HG02852 (cell line): ENCODE measurements around the gene MRM2.

ENCODE experiments used
- ATAC-seq: cut with Tn5 transposase; IDR thresholded peaks from one replicate; pipeline ENCODE4 v1.9.1; 2021; ENCODE audit warnings: mild to moderate bottlenecking, moderate library complexity; ENCODE audit not compliant: unreplicated experiment

The MRM2 gene

DNA sequence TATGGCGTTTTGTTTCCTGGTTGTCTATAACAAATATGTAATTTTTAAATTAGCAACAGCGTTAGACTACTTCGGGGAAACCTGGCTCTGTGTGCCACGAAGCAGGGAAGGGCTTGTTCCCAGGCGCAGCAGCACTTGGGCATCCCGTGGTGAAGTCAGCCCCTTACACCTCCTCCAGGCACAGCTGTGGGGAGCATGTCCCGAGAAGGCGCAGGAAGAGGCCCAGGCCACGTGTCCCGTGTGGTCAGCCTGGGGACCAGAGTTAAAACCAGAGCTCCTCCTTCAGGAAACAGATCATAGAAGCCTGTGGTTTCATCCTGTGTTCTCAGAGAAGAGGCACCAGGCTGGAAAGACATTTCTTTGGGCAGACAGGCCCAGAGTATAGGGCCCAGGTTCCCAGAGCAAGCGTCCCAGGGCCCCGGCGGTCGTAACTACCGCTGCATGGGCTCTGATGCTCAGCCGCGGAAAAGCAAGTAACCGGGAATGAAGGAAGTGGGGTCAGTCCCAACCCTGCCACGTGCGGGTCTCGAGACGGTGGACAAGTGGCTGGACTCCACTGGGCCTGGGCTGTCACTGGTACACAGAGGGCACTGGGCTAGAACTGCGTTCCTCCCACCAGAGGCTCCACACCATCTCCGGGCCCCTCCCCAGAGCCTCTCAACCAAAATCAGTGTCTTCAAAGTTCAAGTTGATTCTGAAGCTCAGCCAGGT, 7.1 kb upstream of the MRM2 start:
- no peak for ATAC-seq

DNA sequence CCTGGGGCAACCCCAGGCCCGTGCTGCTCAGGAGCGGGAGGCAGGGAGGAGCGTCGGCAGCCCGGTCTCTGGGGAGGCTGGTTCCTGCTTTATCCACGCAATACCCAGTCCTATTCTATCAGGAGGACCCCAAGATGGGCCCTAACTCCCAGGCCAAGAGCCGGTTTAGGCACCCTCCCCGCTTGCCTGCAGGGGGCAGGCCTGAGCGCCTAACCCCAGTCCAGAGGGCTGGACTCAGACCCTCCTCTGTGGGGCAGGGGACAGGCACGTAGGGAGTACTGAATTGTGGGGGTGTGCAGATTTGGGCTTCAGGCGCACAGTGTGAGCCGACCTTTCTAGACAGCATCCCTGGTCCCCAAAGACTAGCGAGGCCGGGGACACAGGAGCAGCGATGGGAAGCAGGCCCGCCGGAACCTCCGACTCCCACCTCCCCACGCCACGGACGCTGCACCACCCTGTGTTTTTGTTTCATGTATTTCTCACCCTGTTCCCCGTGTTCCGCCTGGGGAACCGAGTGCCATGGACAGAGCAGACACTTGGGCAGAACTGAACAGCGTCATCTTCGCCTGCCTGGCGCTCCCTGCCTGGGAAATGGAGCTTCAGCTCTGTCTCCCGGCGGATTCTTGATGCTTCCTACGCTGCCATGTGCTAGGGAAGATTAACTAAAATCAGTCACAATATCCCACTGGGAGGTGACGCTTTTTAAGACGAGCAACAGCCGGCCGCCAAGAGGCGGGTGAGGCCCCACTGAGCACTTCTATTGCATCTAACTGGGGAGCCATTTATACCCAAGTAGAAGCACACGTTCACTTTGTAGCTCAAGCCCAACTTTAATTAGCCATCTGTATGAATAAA, 5.4 kb upstream of the MRM2 start:
- ATAC-seq = no peak

DNA sequence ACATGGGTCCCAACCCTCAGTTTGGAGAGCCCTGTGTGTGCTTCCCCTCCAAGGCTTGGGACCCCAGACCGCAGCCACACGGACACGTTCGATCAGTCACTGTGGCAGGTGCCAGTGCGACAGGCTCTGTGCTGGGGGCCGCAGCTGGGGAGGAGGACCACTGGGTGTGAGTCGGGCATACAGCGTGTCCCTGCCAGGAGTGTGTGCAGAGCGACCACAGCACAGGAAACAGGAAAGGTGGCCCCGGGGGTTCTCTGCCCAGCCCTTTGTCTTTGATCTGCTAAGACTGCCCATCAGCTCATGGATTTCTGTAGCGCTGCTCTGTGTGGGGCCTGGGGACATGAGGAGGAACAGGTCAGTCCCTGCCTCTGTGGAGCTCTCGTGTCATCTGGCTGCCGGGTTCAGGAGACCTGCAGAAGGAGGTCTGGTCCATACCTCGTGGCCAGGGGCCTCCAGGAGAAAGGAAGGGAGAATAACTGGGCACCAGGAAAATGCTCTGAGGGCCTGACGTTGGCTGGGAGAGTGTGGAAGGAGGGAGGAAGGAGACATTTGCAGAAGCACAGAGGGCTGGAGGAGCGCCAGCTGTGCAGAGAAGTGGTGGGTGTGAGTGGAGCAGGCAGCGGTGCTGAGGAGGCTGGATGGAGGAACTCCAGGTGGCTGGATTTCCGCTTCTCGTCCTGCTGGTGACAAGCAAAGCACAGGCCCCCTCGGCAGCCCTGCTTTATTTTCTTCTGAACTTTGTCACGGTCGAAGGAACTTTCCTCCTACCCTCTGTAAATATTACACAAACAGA, 4.1 kb upstream of the MRM2 start:
- no peak for ATAC-seq

DNA sequence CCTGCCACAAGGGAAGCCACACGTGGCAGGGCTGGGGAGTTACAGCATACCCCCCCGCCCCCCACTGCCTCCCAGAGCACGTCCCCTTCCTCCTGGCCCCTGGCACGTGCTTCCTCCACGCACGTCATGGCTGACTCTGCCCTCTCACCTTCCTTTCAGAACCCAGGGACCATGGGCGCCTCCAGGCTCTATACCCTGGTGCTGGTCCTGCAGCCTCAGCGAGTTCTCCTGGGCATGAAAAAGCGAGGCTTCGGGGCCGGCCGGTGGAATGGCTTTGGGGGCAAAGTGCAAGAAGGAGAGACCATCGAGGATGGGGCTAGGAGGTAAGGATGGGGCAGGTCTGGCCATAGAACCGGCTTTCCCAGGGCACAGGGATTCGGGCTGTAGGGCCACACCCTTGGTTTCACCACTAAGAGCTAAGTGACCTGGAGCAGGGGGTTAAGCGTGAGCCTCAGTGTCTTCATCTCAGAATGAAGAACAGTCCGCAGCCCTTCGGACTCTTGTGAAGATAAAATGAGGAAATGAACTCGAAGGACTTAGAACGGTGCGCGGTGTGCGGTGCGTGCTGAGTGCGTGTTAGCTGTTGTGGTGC, 2.5 kb upstream of the MRM2 start:
- no peak for ATAC-seq

DNA sequence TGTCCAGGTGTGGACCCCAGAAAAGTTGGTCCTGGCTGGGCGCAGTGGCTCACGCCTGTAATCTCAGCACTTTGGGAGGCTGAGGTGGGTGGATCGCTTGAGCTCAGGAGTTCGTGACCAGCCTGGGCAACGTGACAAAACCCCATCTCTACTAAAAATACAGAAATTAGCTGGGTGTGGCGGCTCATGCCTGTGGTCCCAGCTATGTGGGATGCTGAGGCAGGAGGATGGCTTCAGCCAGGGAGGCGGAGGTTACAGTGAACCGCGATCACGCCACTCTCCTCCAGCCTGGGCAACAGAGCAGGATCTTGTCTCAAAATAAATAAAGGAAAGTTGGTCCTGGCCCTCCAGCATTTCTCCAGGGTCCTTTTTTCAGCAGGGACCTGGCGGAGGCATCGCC, 1.5 kb upstream of the MRM2 start:
- ATAC-seq = no peak

DNA sequence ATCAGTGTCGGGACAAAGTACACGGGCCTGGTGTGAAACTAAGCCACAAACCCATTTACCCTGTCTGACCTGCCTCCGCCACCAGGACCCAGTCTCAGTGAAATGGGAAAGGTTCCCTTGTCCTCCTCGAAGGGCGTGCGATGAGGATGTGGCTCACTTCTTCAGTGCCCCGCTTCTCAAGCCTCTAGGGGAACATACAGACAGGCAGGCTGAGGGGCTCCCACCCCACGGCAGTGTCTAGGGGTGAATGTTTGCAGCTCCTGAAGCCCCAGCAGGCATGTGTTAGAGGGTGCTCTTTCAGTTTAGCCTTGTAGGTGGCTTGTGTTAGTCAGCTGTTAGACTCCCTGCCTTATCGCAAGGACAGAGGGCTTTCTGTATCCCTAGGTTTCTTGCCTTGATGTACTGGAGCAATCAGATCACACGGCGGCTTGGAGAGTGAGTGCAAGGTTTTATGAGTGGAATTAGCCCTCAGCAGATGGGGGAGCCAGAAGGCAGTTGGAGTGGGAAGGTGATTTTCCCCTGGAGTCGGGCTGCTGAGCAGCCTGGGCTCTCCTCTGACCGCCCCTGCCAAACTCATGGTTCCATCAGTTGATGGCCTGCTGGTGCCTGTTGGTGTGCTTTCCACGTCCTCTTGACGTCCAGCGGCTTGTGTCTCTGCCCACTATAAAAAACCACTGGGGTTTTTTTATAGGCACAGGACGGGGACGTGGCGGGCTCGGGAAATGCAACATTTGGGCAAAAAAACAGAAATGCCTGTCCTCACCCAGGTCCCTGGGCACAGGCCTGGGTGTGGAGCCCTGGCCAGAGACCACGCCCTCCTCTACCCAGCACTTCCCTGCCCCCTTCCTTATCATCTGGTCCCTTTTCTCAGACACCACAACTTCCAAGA, 780 bp upstream of the MRM2 start:
- no peak for ATAC-seq

DNA sequence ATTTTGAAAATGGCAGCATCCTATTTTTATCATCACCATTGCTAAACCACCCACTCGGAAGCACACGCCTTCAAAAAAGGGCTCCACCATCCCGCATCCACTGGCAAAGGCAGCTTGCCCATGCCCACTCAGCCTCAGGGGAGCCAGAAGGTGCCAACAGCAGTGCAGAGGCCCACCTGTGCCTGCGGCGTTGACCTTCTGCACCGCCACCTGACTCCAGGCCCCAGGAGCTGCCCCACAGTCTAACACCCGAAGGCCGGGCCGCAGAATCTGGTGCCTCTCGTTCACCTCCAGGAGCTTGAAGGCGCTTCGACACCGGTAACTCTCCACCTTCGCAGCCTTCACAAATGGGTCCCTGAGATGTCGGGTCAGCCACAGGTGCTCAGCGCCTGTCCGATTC, 2.8 kb downstream of the MRM2 start:
- no peak for ATAC-seq

DNA sequence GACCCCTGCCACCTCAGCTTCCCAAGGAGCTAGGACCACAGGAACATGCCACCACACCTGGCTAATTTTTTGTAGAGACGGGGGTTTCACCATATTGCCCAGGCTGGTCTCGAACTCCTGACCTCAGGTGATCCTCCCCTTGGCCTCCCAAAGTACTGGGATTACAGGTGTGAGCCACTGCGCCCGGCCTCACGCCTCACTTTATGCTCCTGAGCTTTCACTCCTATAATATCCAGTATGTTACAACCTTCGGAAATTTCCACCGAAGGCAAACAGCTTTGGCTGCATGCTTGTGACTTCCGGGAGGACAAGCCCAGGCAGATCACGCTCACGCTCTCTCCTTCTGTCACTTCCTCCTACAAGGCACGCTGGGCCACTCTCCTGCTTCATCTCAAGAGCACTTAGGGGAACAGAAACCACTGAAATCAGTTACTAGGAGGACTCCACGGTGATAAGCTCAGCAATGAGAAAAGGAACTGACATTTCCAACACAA, 4.8 kb downstream of the MRM2 start:
- peak; percentile 61 for ATAC-seq

DNA sequence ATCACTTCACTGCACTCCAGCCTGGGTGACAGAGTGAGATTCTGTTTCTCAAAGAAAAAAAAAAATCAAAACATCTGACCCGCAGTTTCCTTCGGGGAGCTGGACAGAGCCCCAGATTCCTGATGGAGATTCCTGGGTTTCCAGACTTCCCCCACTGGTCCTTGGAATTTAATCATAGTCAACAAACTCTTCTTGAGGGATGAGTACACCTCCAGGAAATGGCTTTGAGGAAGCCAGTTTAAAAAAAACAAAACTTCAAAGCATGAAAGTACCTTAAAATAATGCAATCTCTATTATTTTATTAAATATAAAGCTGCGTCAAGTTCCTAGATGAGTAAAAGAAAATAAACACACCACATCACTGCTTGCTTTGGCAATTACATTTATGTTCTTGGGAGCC, 8.1 kb downstream of the MRM2 start:
- no peak for ATAC-seq

DNA sequence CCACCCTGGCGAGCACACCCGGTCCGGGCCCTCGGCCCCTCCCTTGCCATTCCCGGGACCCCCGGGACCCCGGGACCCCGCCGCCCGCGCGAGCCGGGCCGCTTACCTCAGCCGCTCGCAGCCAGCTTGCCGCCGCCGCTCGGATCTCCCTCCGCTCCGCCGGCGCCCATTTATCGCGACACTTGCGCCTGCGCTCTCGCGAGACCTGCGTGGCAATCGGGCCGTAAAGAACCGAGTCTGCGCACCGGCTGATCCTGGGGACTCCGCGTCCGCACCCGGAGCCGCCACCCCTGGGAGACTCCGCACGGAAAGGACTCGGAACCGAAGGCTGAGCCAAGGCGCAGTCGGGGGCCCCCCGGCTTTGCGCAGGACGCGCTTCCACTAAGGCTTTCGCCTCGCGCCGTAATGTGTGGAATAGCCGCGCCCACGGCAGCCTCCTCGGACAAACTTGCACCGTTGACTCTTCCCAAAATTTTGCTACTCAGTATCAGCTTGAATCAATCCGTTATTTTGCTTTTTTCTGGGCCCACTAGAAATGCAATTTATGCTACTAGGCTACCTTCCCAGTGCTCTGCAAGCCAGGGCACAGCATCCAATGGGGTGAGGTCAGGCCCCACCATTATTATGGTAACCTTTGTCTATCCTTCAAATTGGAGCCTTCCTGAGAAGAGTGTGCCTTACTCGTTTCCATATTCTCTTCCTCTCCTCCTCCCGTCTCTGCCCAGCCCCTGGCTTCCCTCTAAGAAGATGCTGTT, 9.1 kb downstream of the MRM2 start, which contains the start of gene MAD1L1:
Gene MAD1L1, minus strand, starts transcription at position 180 of the 755 bp plus-strand sequence. CDS start 2,812 bp downstream, outside the sequence.
- peak; percentile 72 for ATAC-seq

DNA sequence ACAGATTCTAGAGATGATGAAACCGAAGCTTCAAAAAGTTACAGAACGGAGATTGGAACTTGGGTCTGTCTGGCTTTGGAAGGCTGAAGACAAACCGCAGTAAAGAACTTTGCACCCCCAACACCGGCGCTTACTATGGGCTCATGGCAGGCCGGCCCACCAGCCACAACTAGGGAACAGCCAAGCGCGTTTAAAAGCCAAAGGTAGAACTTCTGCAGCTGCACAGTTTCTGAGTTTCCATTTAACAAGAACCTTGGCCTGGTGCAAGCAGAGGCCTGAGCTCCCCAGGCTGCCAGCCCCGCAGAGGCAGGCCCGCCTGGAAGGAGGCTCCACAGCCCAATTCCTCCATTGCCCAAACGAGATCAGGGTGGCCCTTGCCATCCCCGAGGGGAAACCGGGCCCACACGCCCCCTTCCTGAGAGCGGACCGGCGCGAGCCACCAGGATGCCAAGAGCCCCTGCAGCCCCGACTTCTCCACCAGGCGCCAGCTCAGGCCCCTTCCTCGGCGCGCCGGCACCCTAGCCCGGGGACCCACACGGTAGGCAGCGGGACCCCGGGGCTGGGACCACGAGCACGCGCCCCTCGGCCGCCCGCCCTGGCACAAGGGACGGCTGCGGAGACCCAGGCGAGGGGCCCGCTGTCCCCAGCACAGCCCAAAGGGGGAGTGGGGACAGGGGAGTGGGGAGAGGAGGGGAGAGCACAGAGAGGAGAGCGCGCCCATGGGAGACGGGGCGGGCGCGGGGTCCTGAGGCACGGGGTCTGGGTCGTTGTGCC, 9.8 kb downstream of the MRM2 start:
- ATAC-seq = peak; percentile 31

DNA sequence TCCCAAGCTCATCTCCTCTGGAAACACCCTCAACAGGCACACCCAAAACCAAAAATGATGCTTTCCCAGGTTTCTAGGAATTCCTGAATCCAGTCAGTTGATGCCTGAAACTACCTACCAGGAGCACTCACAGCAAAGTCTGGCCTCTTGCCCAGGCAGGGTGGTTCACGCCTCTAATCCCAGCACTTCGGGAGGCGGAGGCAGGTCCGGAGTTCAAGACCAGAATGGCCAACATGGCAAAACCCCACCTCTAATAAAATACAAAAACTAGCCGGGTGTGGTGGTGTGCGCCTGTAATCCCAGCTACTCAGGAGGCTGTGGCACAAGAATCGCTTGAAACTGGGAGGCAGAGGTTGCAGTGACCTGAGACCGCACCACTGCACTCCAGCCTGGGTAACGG, 11.1 kb downstream of the MRM2 start:
- ATAC-seq = no peak

DNA sequence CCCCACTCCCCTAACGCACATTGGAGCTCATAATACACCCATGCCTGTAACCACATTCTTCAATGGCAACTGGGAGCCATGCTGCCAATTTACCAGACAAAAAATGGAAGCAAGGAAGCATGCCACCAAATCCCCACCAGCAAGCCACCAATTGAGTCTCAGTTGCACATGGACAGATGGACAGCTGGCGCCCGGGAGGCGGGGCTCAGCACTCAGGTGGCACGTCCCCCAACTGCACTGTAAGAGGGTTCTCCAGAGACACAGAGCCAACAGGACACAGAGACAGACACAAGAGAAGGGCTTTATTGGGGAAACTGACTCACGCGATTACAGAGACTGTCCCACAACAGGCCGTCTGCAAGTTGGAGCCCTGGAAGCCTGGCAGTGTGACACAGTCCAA, 11.8 kb downstream of the MRM2 start:
- no peak for ATAC-seq

DNA sequence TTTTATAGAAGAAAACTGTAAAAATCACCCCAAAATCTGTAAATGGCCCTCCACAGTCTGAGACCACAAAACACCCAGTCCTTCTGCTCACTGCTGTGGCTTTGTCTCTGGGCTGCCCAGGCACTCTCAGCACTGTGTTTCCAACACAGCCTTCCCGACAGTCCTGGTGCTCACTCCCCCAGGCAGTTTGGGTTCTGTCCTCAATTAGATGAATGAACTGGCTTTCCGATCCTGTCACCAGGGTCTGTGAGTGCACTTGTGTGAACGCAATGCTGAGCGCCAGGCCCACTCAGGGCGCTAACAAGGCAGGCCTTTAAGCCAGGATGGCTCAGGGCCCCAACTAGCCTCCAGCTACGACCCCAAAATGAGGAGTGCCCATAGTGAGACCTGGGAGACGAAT, 12.5 kb downstream of the MRM2 start:
- ATAC-seq = no peak

DNA sequence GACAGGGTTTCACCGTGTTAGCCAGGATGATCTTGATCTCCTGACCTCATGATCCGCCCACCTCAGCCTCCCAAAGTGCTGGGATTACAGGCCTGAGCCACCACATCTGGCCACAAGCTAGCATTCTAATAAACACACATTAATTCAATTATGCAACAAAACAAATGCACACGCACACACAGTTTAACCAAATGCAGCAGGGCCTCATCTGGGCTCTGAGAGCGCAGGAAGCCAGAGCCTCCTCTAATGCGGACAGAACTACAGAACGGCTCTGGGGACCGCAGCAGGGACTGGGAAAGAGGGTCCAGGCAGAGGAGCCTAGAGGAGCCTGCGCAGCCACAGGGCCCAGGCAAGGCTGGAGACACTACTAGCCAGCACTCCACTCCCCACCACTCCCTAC, 13.1 kb downstream of the MRM2 start:
- no peak for ATAC-seq

DNA sequence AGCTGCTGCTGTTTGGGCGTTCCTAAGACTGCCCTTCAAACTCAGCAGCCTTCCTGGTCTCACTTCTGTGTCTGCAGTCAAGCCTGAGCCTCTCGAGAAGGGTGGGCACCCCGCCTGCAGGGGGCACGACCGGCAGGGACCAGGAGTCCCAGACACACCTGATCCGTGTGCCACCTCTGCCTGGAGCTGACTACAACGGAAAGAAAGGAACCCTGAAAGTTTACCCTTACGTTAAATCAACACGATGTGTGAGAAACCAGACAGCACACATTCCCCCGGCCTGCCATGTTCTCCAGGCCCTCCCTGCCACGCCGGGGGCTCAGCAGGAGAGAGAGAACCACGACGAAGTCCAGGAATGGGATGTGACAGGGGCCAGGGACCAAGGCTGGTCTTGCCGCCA, 14.3 kb downstream of the MRM2 start:
- ATAC-seq = no peak

DNA sequence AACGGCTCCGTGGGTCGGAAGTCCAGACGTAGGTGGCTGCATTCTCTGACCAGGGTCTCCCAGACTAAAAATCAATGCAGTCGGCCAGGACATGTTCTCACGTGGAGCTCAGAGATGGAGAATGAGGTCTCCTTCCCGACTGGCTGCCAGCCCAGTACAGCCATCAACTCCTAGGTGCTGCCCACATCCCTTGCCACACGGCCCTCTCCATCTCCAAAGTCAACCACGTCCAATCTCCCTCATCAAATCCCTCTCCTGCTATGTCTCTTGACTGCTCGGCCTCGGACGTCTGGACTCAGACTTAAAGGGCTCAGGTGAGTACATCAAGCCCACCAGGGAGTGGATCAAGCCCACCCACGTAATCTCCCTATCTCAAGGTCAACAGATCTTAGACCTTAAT, 16.2 kb downstream of the MRM2 start:
- ATAC-seq = no peak

DNA sequence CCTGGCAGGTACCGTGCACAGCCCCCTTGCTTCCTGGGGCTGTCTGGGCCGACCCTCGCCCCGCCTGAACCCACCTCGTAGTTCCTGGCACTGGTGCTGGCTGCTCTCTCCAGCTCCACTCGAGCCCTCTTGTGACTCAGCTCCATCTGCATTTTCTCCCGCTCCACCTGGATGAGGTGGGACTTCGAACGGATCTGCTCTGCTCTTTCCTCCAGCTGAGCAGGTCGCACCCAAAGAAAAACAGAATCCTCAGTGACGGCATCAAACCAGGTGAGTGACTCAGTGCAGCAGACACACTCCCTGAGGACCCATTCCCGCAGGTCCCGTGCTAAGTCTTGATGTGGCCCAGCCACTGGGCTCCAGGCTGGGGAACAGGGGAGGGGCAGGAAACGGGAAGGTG, 16.7 kb downstream of the MRM2 start:
- no peak for ATAC-seq
